HepG2 (cell line): Measurements from ENCODE around the gene PPP4C. TPM values are rescaled to one million over a fixed set of nuclear protein-coding genes. Genes with fewer than 3 reads are reported as not detected.

Experiments
- BHLHE40 ChIP-seq: IDR thresholded peaks from 2 replicates; pipeline ENCODE4 v1.6.1; 2011; ENCODE audit warnings: low read length, improper control_type of control experiment
- DR1 ChIP-seq: sonication (generic); formaldehyde crosslinking; IDR thresholded peaks from 2 replicates; pipeline ENCODE4 v1.8.0; 2021; ENCODE audit warnings: mild to moderate bottlenecking, missing genetic modification reagents, inconsistent platforms
- FOXA1 ChIP-seq, 2 experiments: fragments of 450-650 bp in 1 of 2; sonication (generic) in 1 of 2; formaldehyde crosslinking in 1 of 2; IDR thresholded peaks; 2 replicates each; pipeline versions ENCODE4 v1.4.0 to v1.6.1; 2016 to 2020; ENCODE audit warnings: missing genetic modification reagents in 1 of 2
- FOXP4 ChIP-seq: sonication (generic); formaldehyde crosslinking; IDR thresholded peaks from 2 replicates; pipeline ENCODE4 v1.4.0; 2020; ENCODE audit warnings: missing genetic modification reagents
- IRF2 ChIP-seq: IDR thresholded peaks from 2 replicates; pipeline ENCODE4 v1.6.1; 2018; ENCODE audit warnings: missing genetic modification reagents, missing compliant biosample characterization
- MEIS1 ChIP-seq: sonication (generic); formaldehyde crosslinking; IDR thresholded peaks from 2 replicates; pipeline ENCODE4 v1.9.0; 2021; ENCODE audit warnings: mild to moderate bottlenecking, missing genetic modification reagents, moderate library complexity, borderline replicate concordance
- NCOA2 ChIP-seq: sonication (generic); formaldehyde crosslinking; IDR thresholded peaks from 2 replicates; pipeline ENCODE4 v1.8.0; 2022; ENCODE audit warnings: inconsistent platforms
- NFE2 ChIP-seq: sonication (generic); formaldehyde crosslinking; IDR thresholded peaks from 2 replicates; pipeline ENCODE4 v1.4.0; 2020; ENCODE audit warnings: missing genetic modification reagents
- NFRKB ChIP-seq: fragments of 450-650 bp; IDR thresholded peaks from 2 replicates; pipeline ENCODE4 v1.6.1; 2017
- NR2F6 ChIP-seq, 2 experiments: IDR thresholded peaks; 2 replicates each; pipeline ENCODE4 v1.6.1; 2016; ENCODE audit warnings: antibody characterized with exemption in 1 of 2, mild to moderate bottlenecking in 1 of 2
- SIX4 ChIP-seq: sonication (generic); formaldehyde crosslinking; IDR thresholded peaks from 2 replicates; pipeline ENCODE4 v1.4.0; 2020; ENCODE audit warnings: missing genetic modification reagents
- TOPORS ChIP-seq: sonication (generic); formaldehyde crosslinking; IDR thresholded peaks from 2 replicates; pipeline ENCODE4 v1.8.0; 2023; ENCODE audit warnings: mild to moderate bottlenecking, missing genetic modification reagents
- ZBTB8A ChIP-seq: sonication (generic); formaldehyde crosslinking; IDR thresholded peaks from 2 replicates; pipeline ENCODE4 v1.4.0; 2020; ENCODE audit warnings: mild to moderate bottlenecking, low read depth, missing genetic modification reagents, borderline replicate concordance
- ZNF407 ChIP-seq: sonication (generic); formaldehyde crosslinking; IDR thresholded peaks from one replicate; pipeline ENCODE4 v1.5.1; 2020; ENCODE audit warnings: mild to moderate bottlenecking, missing genetic modification reagents; ENCODE audit errors: not compliant biosample characterization
- ZNF44 ChIP-seq: sonication (generic); formaldehyde crosslinking; IDR thresholded peaks from 2 replicates; pipeline ENCODE4 v1.5.1; 2020; ENCODE audit warnings: mild to moderate bottlenecking, missing genetic modification reagents
- ZNF652 ChIP-seq: IDR thresholded peaks from 2 replicates; pipeline ENCODE4 v1.6.1; 2016; ENCODE audit warnings: low read depth, borderline replicate concordance
- ZNF75D ChIP-seq: sonication (generic); formaldehyde crosslinking; IDR thresholded peaks from 2 replicates; pipeline ENCODE4 v1.8.1; 2023; ENCODE audit warnings: missing genetic modification reagents, mild to moderate bottlenecking, borderline replicate concordance
- ZNF790 ChIP-seq: sonication (generic); formaldehyde crosslinking; IDR thresholded peaks from 2 replicates; pipeline ENCODE4 v1.8.0; 2022; ENCODE audit warnings: missing genetic modification reagents, mild to moderate bottlenecking, borderline replicate concordance
- polyA plus RNA-seq, 8 experiments: library from polyadenylated mRNA; depleted of rRNA in 3 of 8; stranded (reverse) in 7 of 8; unstranded in 1 of 8; fragments of >200 nt; fragmentation: Illumina TruSeq in 4 of 8; extraction: Trizol in 4 of 8; gene quantifications; 2 replicates each; pipeline versions ENCODE4 v1.2.1 to v1.2.3, GENCODE V29; 2011 to 2016; ENCODE audit warnings: low read depth in 4 of 8, missing spikeins in 1 of 8, mixed read lengths in 1 of 8; ENCODE audit not compliant: insufficient read depth in 1 of 8
- total RNA-seq, 5 experiments: library from RNA; depleted of rRNA; stranded (reverse); fragments of >200 nt; fragmentation: Illumina TruSeq; extraction: Trizol; gene quantifications; 2 replicates each; pipeline ENCODE4 v1.2.3, GENCODE V29; 2016; ENCODE audit warnings: low read depth in 1 of 5
- TF ChIP-seq, protein P1 (sequence below): sonication (generic); formaldehyde crosslinking; IDR thresholded peaks from 2 replicates; pipeline ENCODE4 v1.4.0; 2020; ENCODE audit warnings: missing genetic modification reagents

The PPP4C gene
- total and polyA plus RNA-seq, 2 of the 13 experiments (the other 11 are each of a cell fraction or from before 2014, with no cell fraction given), result 176 to 220 TPM

DNA sequence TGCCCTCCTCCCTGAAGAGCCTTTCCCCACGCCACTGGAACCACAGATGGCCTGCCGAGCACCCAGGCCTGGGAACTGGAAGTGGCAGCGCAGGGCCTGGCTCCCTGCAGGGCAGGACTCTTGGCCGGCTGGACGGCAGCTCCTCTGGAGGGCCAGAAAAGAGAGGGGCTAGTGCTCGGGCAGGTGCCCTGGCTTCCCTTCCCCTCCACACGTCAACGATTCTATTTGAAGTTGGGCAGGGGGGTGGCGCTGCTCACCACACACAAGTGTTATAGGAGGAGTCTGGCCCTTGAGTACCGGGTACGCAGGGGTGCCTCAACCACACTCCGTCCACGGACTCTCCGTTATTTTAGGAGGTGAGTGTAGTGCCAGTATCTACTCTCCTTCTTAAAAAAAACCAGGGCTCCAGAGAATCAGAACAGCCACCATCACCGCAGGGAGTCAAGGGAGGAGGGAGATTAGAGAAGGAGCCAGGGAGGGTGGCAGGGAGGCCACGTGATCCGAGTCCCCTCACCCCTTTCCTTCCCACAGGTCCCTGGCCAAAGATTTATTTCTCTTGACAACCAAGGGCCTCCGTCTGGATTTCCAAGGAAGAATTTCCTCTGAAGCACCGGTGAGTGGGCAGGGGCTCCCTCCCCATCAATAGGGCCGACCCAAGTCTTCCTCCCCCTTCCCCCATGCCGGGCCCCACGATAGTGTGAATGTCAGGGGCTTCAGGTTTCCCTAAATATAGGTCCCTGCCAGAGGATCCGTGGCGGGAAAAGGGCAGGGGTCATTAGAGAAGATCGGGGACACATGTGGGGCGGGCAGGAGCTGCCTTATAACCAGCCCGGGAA lies 11.7 kb upstream of the PPP4C start (continued):
- no peak for TF ChIP-seq ZNF44 (CRISPR knock-in tag)
- TF ChIP-seq IRF2 (CRISPR knock-in tag), result no peak; the same call in 1 of the 2 replicates
- TF ChIP-seq FOXA1 (IDR thresholded peaks at IDR 0.05), result no peak
- no peak; the same call in 1 of the 2 replicates for TF ChIP-seq FOXA1 (CRISPR knock-in tag; IDR thresholded peaks at IDR 0.05)
- TF ChIP-seq, protein P1, sequence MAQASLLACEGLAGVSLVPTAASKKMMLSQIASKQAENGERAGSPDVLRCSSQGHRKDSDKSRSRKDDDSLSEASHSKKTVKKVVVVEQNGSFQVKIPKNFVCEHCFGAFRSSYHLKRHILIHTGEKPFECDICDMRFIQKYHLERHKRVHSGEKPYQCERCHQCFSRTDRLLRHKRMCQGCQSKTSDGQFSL, result 0 out of 2 replicates have a peak, but pooled peaks have one; percentile 39
- peak; percentile 66 for TF ChIP-seq DR1 (CRISPR knock-in tag)
- 0 out of 2 replicates have a peak, but pooled peaks have one; percentile 4 for TF ChIP-seq BHLHE40
- TF ChIP-seq NFE2 (CRISPR knock-in tag), result no peak
- peak; percentile 65 for TF ChIP-seq ZNF407 (CRISPR knock-in tag)
- TF ChIP-seq SIX4 (CRISPR knock-in tag), result no peak
- TF ChIP-seq ZNF652 (CRISPR knock-in tag), result peak; percentile 80
- TF ChIP-seq ZBTB8A (CRISPR knock-in tag), result no peak
- 0 out of 2 replicates have a peak, but pooled peaks have one; percentile 9 for TF ChIP-seq FOXP4
- no peak; the same call in 1 of the 2 replicates for TF ChIP-seq ZNF790
- 0 out of 2 replicates have a peak, but pooled peaks have one; percentile 7 for TF ChIP-seq NCOA2 (CRISPR knock-in tag)
- peak; percentile 76 for TF ChIP-seq TOPORS (CRISPR knock-in tag)
- TF ChIP-seq NR2F6 (IDR thresholded peaks at IDR 0.05), result no peak
- TF ChIP-seq NR2F6 (CRISPR knock-in tag; IDR thresholded peaks at IDR 0.05), result peak; percentile 19; the same call in 1 of the 2 replicates
- TF ChIP-seq ZNF75D (CRISPR knock-in tag), result no peak
- TF ChIP-seq NFRKB, result no peak
- TF ChIP-seq MEIS1 (CRISPR knock-in tag), result peak; percentile 86; the same call in 1 of the 2 replicates
